ENCODE measurements around the gene CDK15.

CDK15 gene

GRCh38 chr2:201765799-201766198, 40.5 kb upstream of the CDK15 start:
- H3K56ac ChIP-seq (ENCODE audit: low read length): no peak overlapping the region
- H2BK5ac ChIP-seq (ENCODE audit: low read length): no peak overlapping the region
- no peak overlapping the region for H2AK5ac ChIP-seq (ENCODE audit: low read length)
- H3K4me1 ChIP-seq (ENCODE audit: control insufficient read depth, low read depth, low read length): no peaks in the 10 kb centered on the region
- peaks cover 6% of the 10 kb centered on the region for H3K36me3 ChIP-seq (ENCODE audit: control insufficient read depth, insufficient read depth, low read length)
- H3K27ac ChIP-seq (ENCODE audit: low read depth, low read length): no peak overlapping the region
- H3K23ac ChIP-seq (ENCODE audit: low read length): no peak overlapping the region
- H3K9ac ChIP-seq (ENCODE audit: low read length): no peak overlapping the region
- no peak overlapping the region for H3K18ac ChIP-seq (ENCODE audit: low read length)
- no peak overlapping the region for H2BK120ac ChIP-seq (ENCODE audit: low read depth, low read length)
- H4K8ac ChIP-seq (ENCODE audit: low read depth, low read length): no peak overlapping the region
- no peak overlapping the region for H3K4me2 ChIP-seq (ENCODE audit: low read length)
- H3K79me2 ChIP-seq (ENCODE audit: control insufficient read depth, insufficient read depth, low read length): peaks cover 3% of the 10 kb centered on the region
- peaks cover 4% of the 10 kb centered on the region for H3K79me1 ChIP-seq (ENCODE audit: low read length)
- H3K4me3 ChIP-seq (ENCODE audit: low read length): no peak overlapping the region
- peak; percentile 28 for DNase-seq
- H2BK15ac ChIP-seq (replicated peaks; ENCODE audit: low read depth): no peak overlapping the region
- no peak overlapping the region for H3K4ac ChIP-seq (ENCODE audit: low read depth, low read length)
- no peak overlapping the region for H4K5ac ChIP-seq (ENCODE audit: low read length)
- no peaks in the 10 kb centered on the region for H3K27me3 ChIP-seq (ENCODE audit: insufficient read depth, low read length, poor library complexity)

GRCh38 chr2:201768918-201769317, 37.4 kb upstream of the CDK15 start:
- Histone ChIP-seq H3K9ac (ENCODE audit: low read length) (no peak overlapping the region), H2BK15ac (replicated peaks; ENCODE audit: low read depth) (no peak overlapping the region), H2BK120ac (ENCODE audit: low read depth, low read length) (no peak overlapping the region), H3K4ac (ENCODE audit: low read depth, low read length) (no peak overlapping the region), H3K56ac (ENCODE audit: low read length) (no peak overlapping the region), H3K79me2 (ENCODE audit: control insufficient read depth, insufficient read depth, low read length) (peaks cover 7% of the 10 kb centered on the region), H3K18ac (ENCODE audit: low read length) (no peak overlapping the region), H3K36me3 (ENCODE audit: control insufficient read depth, insufficient read depth, low read length) (no peaks in the 10 kb centered on the region), H3K23ac (ENCODE audit: low read length) (no peak overlapping the region), H4K8ac (ENCODE audit: low read depth, low read length) (no peak overlapping the region), H3K27me3 (ENCODE audit: insufficient read depth, low read length, poor library complexity) (no peaks in the 10 kb centered on the region), H2BK5ac (ENCODE audit: low read length) (no peak overlapping the region), H4K5ac (ENCODE audit: low read length) (no peak overlapping the region), H3K27ac (ENCODE audit: low read depth, low read length) (no peak overlapping the region), H3K4me1 (ENCODE audit: control insufficient read depth, low read depth, low read length) (no peaks in the 10 kb centered on the region), H2AK5ac (ENCODE audit: low read length) (no peak overlapping the region), H3K79me1 (ENCODE audit: low read length) (peaks cover 12% of the 10 kb centered on the region), H3K4me3 (ENCODE audit: low read length) (no peak overlapping the region), H3K4me2 (ENCODE audit: low read length) (no peak overlapping the region)
- no CpG with 5 or more reads among the region's 1 CpG for WGBS (ENCODE audit: extremely low coverage, insufficient coverage, low lambda C conversion rate)
- no peak for DNase-seq

GRCh38 chr2:201769666-201770373, 36.5 kb upstream of the CDK15 start:
- H3K9ac ChIP-seq (ENCODE audit: low read length): no peak overlapping the region
- H3K23ac ChIP-seq (ENCODE audit: low read length): no peak overlapping the region
- peaks cover 7% of the 10 kb centered on the region for H3K79me2 ChIP-seq (ENCODE audit: control insufficient read depth, insufficient read depth, low read length)
- H3K18ac ChIP-seq (ENCODE audit: low read length): no peak overlapping the region
- H3K4ac ChIP-seq (ENCODE audit: low read depth, low read length): no peak overlapping the region
- no peak overlapping the region for H2BK120ac ChIP-seq (ENCODE audit: low read depth, low read length)
- H2AK5ac ChIP-seq (ENCODE audit: low read length): no peak overlapping the region
- H3K27ac ChIP-seq (ENCODE audit: low read depth, low read length): no peak overlapping the region
- no peaks in the 10 kb centered on the region for H3K27me3 ChIP-seq (ENCODE audit: insufficient read depth, low read length, poor library complexity)
- no peak overlapping the region for H4K5ac ChIP-seq (ENCODE audit: low read length)
- no peak for DNase-seq
- H3K4me2 ChIP-seq (ENCODE audit: low read length): no peak overlapping the region
- no peaks in the 10 kb centered on the region for H3K36me3 ChIP-seq (ENCODE audit: control insufficient read depth, insufficient read depth, low read length)
- H3K4me1 ChIP-seq (ENCODE audit: control insufficient read depth, low read depth, low read length): no peaks in the 10 kb centered on the region
- no peak overlapping the region for H3K56ac ChIP-seq (ENCODE audit: low read length)
- no peak overlapping the region for H3K4me3 ChIP-seq (ENCODE audit: low read length)
- H4K8ac ChIP-seq (ENCODE audit: low read depth, low read length): no peak overlapping the region
- H2BK5ac ChIP-seq (ENCODE audit: low read length): no peak overlapping the region
- WGBS (ENCODE audit: extremely low coverage, insufficient coverage, low lambda C conversion rate): no CpG with 5 or more reads among the region's 4 CpGs
- peaks cover 13% of the 10 kb centered on the region for H3K79me1 ChIP-seq (ENCODE audit: low read length)
- no peak overlapping the region for H2BK15ac ChIP-seq (replicated peaks; ENCODE audit: low read depth)

GRCh38 chr2:201773990-201774389, 32.3 kb upstream of the CDK15 start:
- Histone ChIP-seq H2BK15ac (replicated peaks; ENCODE audit: low read depth) (no peak overlapping the region), H3K56ac (ENCODE audit: low read length) (no peak overlapping the region), H2BK5ac (ENCODE audit: low read length) (no peak overlapping the region), H3K4me1 (ENCODE audit: control insufficient read depth, low read depth, low read length) (peaks cover 2% of the 10 kb centered on the region), H3K4ac (ENCODE audit: low read depth, low read length) (no peak overlapping the region), H3K27me3 (ENCODE audit: insufficient read depth, low read length, poor library complexity) (no peaks in the 10 kb centered on the region), H4K8ac (ENCODE audit: low read depth, low read length) (no peak overlapping the region), H3K23ac (ENCODE audit: low read length) (no peak overlapping the region), H3K27ac (ENCODE audit: low read depth, low read length) (no peak overlapping the region), H3K4me3 (ENCODE audit: low read length) (no peak overlapping the region), H3K18ac (ENCODE audit: low read length) (no peak overlapping the region), H3K36me3 (ENCODE audit: control insufficient read depth, insufficient read depth, low read length) (no peaks in the 10 kb centered on the region), H2BK120ac (ENCODE audit: low read depth, low read length) (no peak overlapping the region), H3K79me2 (ENCODE audit: control insufficient read depth, insufficient read depth, low read length) (peaks cover 18% of the 10 kb centered on the region), H3K4me2 (ENCODE audit: low read length) (no peak overlapping the region), H4K5ac (ENCODE audit: low read length) (no peak overlapping the region), H3K79me1 (ENCODE audit: low read length) (peaks cover 15% of the 10 kb centered on the region), H3K9ac (ENCODE audit: low read length) (no peak overlapping the region), H2AK5ac (ENCODE audit: low read length) (no peak overlapping the region)
- WGBS (ENCODE audit: extremely low coverage, insufficient coverage, low lambda C conversion rate): no CpG with 5 or more reads among the region's 1 CpG
- DNase-seq: no peak

- H3K27me3 ChIP-seq (ENCODE audit: insufficient read depth, low read length, poor library complexity): no peaks in the 10 kb centered on the region
- peaks cover 2% of the 10 kb centered on the region for H3K4me1 ChIP-seq (ENCODE audit: control insufficient read depth, low read depth, low read length)
- H3K4me2 ChIP-seq (ENCODE audit: low read length): no peak overlapping the region
- H3K18ac ChIP-seq (ENCODE audit: low read length): no peak overlapping the region
- no peaks in the 10 kb centered on the region for H3K36me3 ChIP-seq (ENCODE audit: control insufficient read depth, insufficient read depth, low read length)
- no peak overlapping the region for H3K23ac ChIP-seq (ENCODE audit: low read length)
- H3K4ac ChIP-seq (ENCODE audit: low read depth, low read length): no peak overlapping the region
- H3K79me1 ChIP-seq (ENCODE audit: low read length): peaks cover 15% of the 10 kb centered on the region
- H2BK15ac ChIP-seq (replicated peaks; ENCODE audit: low read depth): no peak overlapping the region
- H3K9ac ChIP-seq (ENCODE audit: low read length): no peak overlapping the region
- H4K5ac ChIP-seq (ENCODE audit: low read length): no peak overlapping the region
- H3K27ac ChIP-seq (ENCODE audit: low read depth, low read length): no peak overlapping the region
- H4K8ac ChIP-seq (ENCODE audit: low read depth, low read length): no peak overlapping the region
- no peak overlapping the region for H3K56ac ChIP-seq (ENCODE audit: low read length)
- no peak overlapping the region for H3K4me3 ChIP-seq (ENCODE audit: low read length)
- H3K79me2 ChIP-seq (ENCODE audit: control insufficient read depth, insufficient read depth, low read length): peaks cover 18% of the 10 kb centered on the region
- no peak overlapping the region for H2BK120ac ChIP-seq (ENCODE audit: low read depth, low read length)
- no CpG with 5 or more reads among the region's 2 CpGs for WGBS (ENCODE audit: extremely low coverage, insufficient coverage, low lambda C conversion rate)
- DNase-seq: no peak
- no peak overlapping the region for H2AK5ac ChIP-seq (ENCODE audit: low read length)
- H2BK5ac ChIP-seq (ENCODE audit: low read length): no peak overlapping the region
Observed at GRCh38 chr2:201774546-201774945, 31.8 kb upstream of the CDK15 start.

- peaks cover 13% of the 10 kb centered on the region for H3K79me1 ChIP-seq (ENCODE audit: low read length)
- no peak overlapping the region for H2BK15ac ChIP-seq (replicated peaks; ENCODE audit: low read depth)
- no peak overlapping the region for H2AK5ac ChIP-seq (ENCODE audit: low read length)
- H2BK5ac ChIP-seq (ENCODE audit: low read length): no peak overlapping the region
- no peak overlapping the region for H2BK120ac ChIP-seq (ENCODE audit: low read depth, low read length)
- H3K9ac ChIP-seq (ENCODE audit: low read length): no peak overlapping the region
- no CpG with 5 or more reads among the region's 1 CpG for WGBS (ENCODE audit: extremely low coverage, insufficient coverage, low lambda C conversion rate)
- peaks cover 25% of the 10 kb centered on the region for H3K79me2 ChIP-seq (ENCODE audit: control insufficient read depth, insufficient read depth, low read length)
- peaks cover 2% of the 10 kb centered on the region for H3K4me1 ChIP-seq (ENCODE audit: control insufficient read depth, low read depth, low read length)
- H4K8ac ChIP-seq (ENCODE audit: low read depth, low read length): no peak overlapping the region
- no peak overlapping the region for H3K23ac ChIP-seq (ENCODE audit: low read length)
- H3K36me3 ChIP-seq (ENCODE audit: control insufficient read depth, insufficient read depth, low read length): no peaks in the 10 kb centered on the region
- no peak overlapping the region for H3K4me3 ChIP-seq (ENCODE audit: low read length)
- H3K18ac ChIP-seq (ENCODE audit: low read length): no peak overlapping the region
- no peaks in the 10 kb centered on the region for H3K27me3 ChIP-seq (ENCODE audit: insufficient read depth, low read length, poor library complexity)
- H3K56ac ChIP-seq (ENCODE audit: low read length): no peak overlapping the region
- H3K4me2 ChIP-seq (ENCODE audit: low read length): no peak overlapping the region
- H3K4ac ChIP-seq (ENCODE audit: low read depth, low read length): no peak overlapping the region
- DNase-seq: no peak
- H4K5ac ChIP-seq (ENCODE audit: low read length): no peak overlapping the region
- no peak overlapping the region for H3K27ac ChIP-seq (ENCODE audit: low read depth, low read length)
Observed at GRCh38 chr2:201775326-201775725, 31.0 kb upstream of the CDK15 start.
